ENCODE measurements around the gene CD300LF.

GRCh38 chr17:74644419-74644818, 68.3 kb downstream of the CD300LF start:
- TF ChIP-seq POLR2AphosphoS5 (IDR thresholded peaks at IDR 0.05; ENCODE audit: low read depth, low read length) (no peak), CEBPB (IDR thresholded peaks at IDR 0.05; ENCODE audit: low read depth) (no peak), CTCF (IDR thresholded peaks at IDR 0.05 in 2 of 3, conservative IDR thresholded peaks at IDR 0.05 in 1 of 3; ENCODE audit: borderline replicate concordance in 1 of 3, insufficient read depth in 1 of 3, low read depth in 2 of 3, low read length in 2 of 3) (no peak), ZBTB33 (IDR thresholded peaks at IDR 0.05; ENCODE audit: extremely low read depth, insufficient replicate concordance, low read length) (no peak), POLR2A (IDR thresholded peaks at IDR 0.05; ENCODE audit: borderline replicate concordance, extremely low read depth, insufficient read depth, insufficient read length) (no peak), FOSL1 (IDR thresholded peaks at IDR 0.05; ENCODE audit: low read depth) (no peak), JUND (IDR thresholded peaks at IDR 0.05) (no peak), REST (IDR thresholded peaks at IDR 0.05; ENCODE audit: low read depth) (no peak), RAD21 (IDR thresholded peaks at IDR 0.05; ENCODE audit: low read depth) (no peak), ZFX (IDR thresholded peaks at IDR 0.05) (no peak), MAX (IDR thresholded peaks at IDR 0.05) (no peak)
